Muscle layer of colon (tissue), 2 donors: Measurements from ENCODE around the gene EVX2.

ENCODE experiments used
- H3K27ac ChIP-seq: one replicate; pipeline ENCODE4 v1.7.0; 2013; ENCODE audit warnings: low read depth, mild to moderate bottlenecking, low read length, moderate library complexity
- H3K27me3 ChIP-seq, 2 donors: one replicate each; pipeline ENCODE4 v1.7.0; 2013; ENCODE audit warnings: low read length in 2 of 2, mild to moderate bottlenecking in 2 of 2; ENCODE audit not compliant: insufficient read depth in 2 of 2, control insufficient read depth in 1 of 2
- H3K36me3 ChIP-seq: one replicate; pipeline ENCODE4 v1.7.0; 2013; ENCODE audit warnings: mild to moderate bottlenecking, low read length; ENCODE audit not compliant: insufficient read depth
- H3K4me1 ChIP-seq: one replicate; pipeline ENCODE4 v1.7.0; 2013; ENCODE audit warnings: mild to moderate bottlenecking, low read length; ENCODE audit not compliant: insufficient read depth
- H3K4me3 ChIP-seq, 2 donors: one replicate each; pipeline ENCODE4 v1.7.0; 2013; ENCODE audit warnings: low read length in 2 of 2, low read depth in 1 of 2, mild to moderate bottlenecking in 1 of 2, moderate library complexity in 1 of 2
- H3K9ac ChIP-seq: one replicate; pipeline ENCODE4 v1.7.0; 2013; ENCODE audit warnings: low read length
- H3K9me3 ChIP-seq: one replicate; pipeline ENCODE4 v1.7.0; 2013; ENCODE audit warnings: mild to moderate bottlenecking, low read length
- donor health status: abdominal sarcoma.
- donor health status: Adenocarcinoma of cecum.

The EVX2 gene

DNA sequence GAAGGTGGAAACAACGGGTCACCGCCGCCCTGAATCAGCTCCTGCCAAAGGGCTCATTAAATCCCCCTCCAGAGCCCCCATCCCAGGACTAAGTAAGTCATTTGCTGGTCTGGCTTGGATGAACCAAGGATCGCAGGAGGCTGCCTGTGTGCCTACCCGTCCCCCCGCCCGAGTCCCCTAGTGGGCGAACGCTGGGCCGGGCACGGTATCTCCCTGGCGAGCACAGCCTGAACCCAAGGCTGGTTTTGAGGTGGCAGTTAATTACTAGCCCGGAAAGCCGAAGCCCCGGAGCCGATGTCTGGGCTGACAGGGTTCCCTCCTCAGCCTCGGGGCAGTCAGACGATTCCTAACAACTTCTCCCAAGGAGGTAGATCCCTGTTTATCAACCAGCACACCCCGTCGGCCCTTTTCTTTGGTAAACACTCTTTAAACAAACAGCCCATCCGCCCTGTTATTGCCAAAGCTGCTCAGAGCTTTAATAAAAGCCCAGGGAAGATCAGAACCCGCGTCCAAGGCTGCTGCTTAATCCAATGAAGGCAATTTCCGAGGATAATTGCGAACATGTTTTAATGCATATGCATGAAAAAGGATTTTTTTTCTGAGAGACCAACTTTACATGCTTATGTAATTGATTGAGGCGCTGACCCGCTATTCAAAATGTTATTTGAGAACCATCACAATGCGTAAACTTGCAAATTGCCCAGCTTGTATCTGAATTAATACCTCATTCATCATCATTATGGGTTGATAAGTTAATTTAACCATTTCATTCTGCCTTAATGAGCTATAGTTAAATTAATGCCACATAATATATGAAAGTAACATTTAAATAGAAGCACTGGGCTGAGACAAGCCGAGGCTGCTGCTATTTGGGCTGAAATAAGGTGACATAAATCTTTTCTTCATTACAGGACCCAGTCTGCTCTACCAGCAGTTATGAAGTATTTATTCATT lies 10.5 kb downstream of the EVX2 start:
- H3K9ac ChIP-seq, result no peak overlapping the region
- no peaks in the 10 kb centered on the region for H3K36me3 ChIP-seq
- peaks cover 3% of the 10 kb centered on the region for H3K4me1 ChIP-seq
- H3K4me3 ChIP-seq, result no peak overlapping the region
- H3K9me3 ChIP-seq, result no peaks in the 10 kb centered on the region
- H3K27me3 ChIP-seq, result peaks cover 89 to 97% of the 10 kb centered on the region in 2 donors
- no peak overlapping the region for H3K27ac ChIP-seq

- Histone ChIP-seq H3K9ac (no peak overlapping the region), H3K4me3 (no peak overlapping the region), H3K27ac (no peak overlapping the region), H3K36me3 (no peaks in the 10 kb centered on the region), H3K27me3 (peaks cover 91 to 99% of the 10 kb centered on the region in 2 donors), H3K9me3 (no peaks in the 10 kb centered on the region), H3K4me1 (peaks cover 9% of the 10 kb centered on the region)
Observed at GRCh38 chr2:176072292-176072669, 11.5 kb downstream of the EVX2 start.

GRCh38 chr2:176071330-176072291 lies 12.2 kb downstream of the EVX2 start:
- Histone ChIP-seq H3K36me3 (no peaks in the 10 kb centered on the region), H3K4me1 (peaks cover 9% of the 10 kb centered on the region), H3K9me3 (no peaks in the 10 kb centered on the region), H3K4me3 (no peak overlapping the region), H3K27ac (no peak overlapping the region), H3K27me3 (peaks cover 91 to 99% of the 10 kb centered on the region in 2 donors), H3K9ac (no peak overlapping the region)

DNA sequence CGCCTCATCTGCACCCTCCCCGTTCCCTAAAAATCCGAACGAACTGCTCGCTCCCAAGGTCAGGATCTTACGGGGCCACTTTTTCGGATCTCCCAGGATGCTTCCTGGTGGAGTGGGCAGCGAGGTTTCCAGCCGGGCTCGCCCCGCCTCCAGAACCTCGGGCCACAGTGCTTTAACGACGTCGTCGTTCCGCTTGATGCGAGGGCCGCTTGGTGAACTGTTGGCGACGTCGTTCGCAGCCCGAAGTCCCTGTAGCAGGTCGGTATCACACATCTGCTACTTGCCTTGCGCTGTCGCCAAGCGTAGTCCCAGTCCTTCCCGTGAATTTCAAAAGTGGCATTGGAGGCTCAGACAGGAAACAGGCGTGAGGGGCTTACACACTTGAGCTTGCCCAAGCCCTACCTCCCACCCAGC lies 15.3 kb downstream of the EVX2 start:
- H3K36me3 ChIP-seq, result no peaks in the 10 kb centered on the region
- peaks cover 9% of the 10 kb centered on the region for H3K4me1 ChIP-seq
- H3K9ac ChIP-seq, result no peak overlapping the region
- H3K27ac ChIP-seq, result no peak overlapping the region
- peaks cover 67 to 72% of the 10 kb centered on the region in 2 donors for H3K27me3 ChIP-seq
- peak overlapping the region in 1 of 2 donors; percentile 16 for H3K4me3 ChIP-seq
- H3K9me3 ChIP-seq, result no peaks in the 10 kb centered on the region

GRCh38 chr2:176067589-176068418 lies 16.0 kb downstream of the EVX2 start:
- Histone ChIP-seq H3K27me3 (peaks cover 61 to 66% of the 10 kb centered on the region in 2 donors), H3K4me3 (peak overlapping the region; percentile 1 to 55), H3K27ac (no peak overlapping the region), H3K36me3 (no peaks in the 10 kb centered on the region), H3K9ac (no peak overlapping the region), H3K4me1 (peaks cover 9% of the 10 kb centered on the region), H3K9me3 (no peaks in the 10 kb centered on the region)

DNA sequence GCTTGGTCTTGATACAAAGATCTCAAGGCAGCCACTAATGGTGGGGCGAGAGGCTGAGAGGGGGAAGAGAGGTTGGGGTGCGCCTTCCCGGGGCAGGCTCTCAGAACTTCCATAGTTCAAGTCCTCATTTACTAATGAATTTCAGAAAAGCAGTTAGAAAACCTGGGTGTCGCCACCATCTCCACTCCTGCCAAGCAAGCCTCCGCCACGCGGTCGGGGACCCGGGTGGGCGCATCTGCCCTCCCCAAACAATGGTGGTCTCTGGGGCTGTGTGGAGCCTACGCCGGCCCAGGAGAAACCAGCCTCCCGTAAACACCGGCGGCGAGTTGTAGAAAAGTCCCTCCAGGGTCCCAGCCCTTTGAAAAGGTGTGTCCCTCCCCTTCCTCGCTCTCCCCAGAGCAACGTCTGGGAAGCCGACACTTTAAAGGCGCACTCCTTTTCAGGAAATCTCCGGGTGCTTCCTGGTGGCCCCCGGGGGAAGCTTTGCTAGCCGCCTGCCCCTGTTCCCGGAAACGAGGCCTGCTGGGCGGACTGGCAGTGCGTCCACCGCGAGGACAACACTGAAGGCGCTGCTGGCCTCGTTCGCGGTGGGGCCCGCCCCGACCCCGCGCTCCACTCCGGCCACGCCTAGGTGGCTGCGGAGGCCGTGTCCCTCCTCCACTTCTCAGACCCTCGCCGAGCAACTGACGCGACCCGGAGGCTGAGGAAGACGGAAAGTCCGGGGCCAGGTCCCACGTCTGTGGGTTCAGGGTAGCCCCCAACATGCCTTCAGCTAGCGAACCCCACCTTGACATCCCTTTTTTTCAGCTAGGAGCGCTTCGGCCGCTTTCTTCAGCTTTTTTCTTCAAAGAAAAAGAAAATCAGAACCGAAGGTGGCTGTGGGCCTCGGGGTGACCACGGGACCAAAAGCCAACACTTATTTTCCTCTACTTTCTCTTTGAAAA lies 16.8 kb downstream of the EVX2 start:
- Histone ChIP-seq H3K36me3 (no peaks in the 10 kb centered on the region), H3K27me3 (peaks cover 53 to 57% of the 10 kb centered on the region in 2 donors), H3K9me3 (no peaks in the 10 kb centered on the region), H3K4me3 (peak overlapping the region; percentile 1 to 55), H3K9ac (no peak overlapping the region), H3K4me1 (peaks cover 9% of the 10 kb centered on the region), H3K27ac (no peak overlapping the region)

GRCh38 chr2:176063958-176064357 lies 19.8 kb downstream of the EVX2 start:
- Histone ChIP-seq H3K27me3 (peaks cover 29 to 32% of the 10 kb centered on the region in 2 donors), H3K9ac (no peak overlapping the region), H3K36me3 (no peaks in the 10 kb centered on the region), H3K4me3 (no peak overlapping the region), H3K9me3 (no peaks in the 10 kb centered on the region), H3K4me1 (peaks cover 9% of the 10 kb centered on the region), H3K27ac (no peak overlapping the region)

GRCh38 chr2:176056406-176056805 lies 27.4 kb downstream of the EVX2 start:
- no peaks in the 10 kb centered on the region for H3K9me3 ChIP-seq
- no peaks in the 10 kb centered on the region for H3K4me1 ChIP-seq
- peaks cover 0 to 4% of the 10 kb centered on the region in 2 donors for H3K27me3 ChIP-seq
- H3K4me3 ChIP-seq, result no peak overlapping the region
- H3K36me3 ChIP-seq, result no peaks in the 10 kb centered on the region
- H3K9ac ChIP-seq, result no peak overlapping the region
- H3K27ac ChIP-seq, result no peak overlapping the region

DNA sequence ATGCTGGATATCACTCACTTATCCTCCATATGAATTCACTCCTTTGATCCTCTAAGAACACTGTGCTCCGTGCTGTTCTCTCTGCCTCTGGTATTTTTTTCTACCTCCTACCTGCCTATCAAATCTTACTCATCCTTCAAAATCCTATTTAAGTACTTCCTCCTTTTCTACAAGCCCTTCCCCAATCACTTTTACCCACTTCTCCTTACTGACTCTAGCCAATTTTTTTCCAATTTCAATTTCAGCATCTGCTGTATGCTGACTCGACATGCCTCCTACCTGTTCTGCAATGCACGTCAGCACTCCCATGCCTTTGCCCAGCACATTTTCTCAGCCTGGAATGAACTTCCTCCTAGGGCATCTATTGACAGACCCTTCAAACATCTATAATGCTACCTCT lies 44.4 kb downstream of the EVX2 start:
- no peaks in the 10 kb centered on the region for H3K36me3 ChIP-seq
- H3K4me3 ChIP-seq, result no peak overlapping the region
- H3K4me1 ChIP-seq, result no peaks in the 10 kb centered on the region
- no peak overlapping the region for H3K27ac ChIP-seq
- H3K9me3 ChIP-seq, result no peaks in the 10 kb centered on the region
- H3K9ac ChIP-seq, result no peak overlapping the region
- H3K27me3 ChIP-seq, result peaks cover 0 to 5% of the 10 kb centered on the region in 2 donors

DNA sequence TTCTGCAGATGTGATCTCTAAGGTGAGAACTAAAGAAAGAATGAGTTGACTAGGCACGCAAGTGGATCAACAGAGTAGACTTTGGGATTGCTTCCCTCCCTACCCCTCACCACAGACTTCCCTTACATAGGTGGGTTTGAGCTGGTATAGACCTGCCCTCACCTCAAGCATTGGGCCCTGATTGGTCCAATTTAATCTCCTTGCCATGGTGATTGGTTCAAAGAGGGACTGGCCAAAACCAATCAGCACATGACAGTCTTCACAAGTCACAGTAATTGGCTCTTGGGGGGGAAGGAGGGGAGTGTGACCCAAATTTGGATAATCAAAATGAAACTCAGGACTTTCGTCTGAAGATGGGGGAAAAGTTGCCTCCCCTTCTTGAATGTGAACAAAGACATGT lies 45.1 kb downstream of the EVX2 start:
- Histone ChIP-seq H3K9ac (no peak overlapping the region), H3K4me1 (no peaks in the 10 kb centered on the region), H3K27me3 (peaks cover 0 to 5% of the 10 kb centered on the region in 2 donors), H3K4me3 (no peak overlapping the region), H3K36me3 (no peaks in the 10 kb centered on the region), H3K27ac (no peak overlapping the region), H3K9me3 (no peaks in the 10 kb centered on the region)
